HUES48 (cell line): Measurements from ENCODE around the gene OXCT1.

Experiments used
- H3K27ac ChIP-seq: one replicate; pipeline ENCODE4 v1.7.0; 2013; ENCODE audit warnings: low read depth, low read length, inconsistent platforms
- H3K27me3 ChIP-seq: 2 replicates; pipeline ENCODE4 v1.6.1; 2013; ENCODE audit warnings: mild to moderate bottlenecking, low read length; ENCODE audit not compliant: control insufficient read depth, insufficient read depth
- H3K36me3 ChIP-seq: 2 replicates; pipeline ENCODE4 v1.6.1; 2013; ENCODE audit warnings: low read length; ENCODE audit not compliant: control insufficient read depth, insufficient read depth
- H3K4me1 ChIP-seq: 2 replicates; pipeline ENCODE4 v1.6.1; 2013; ENCODE audit warnings: mild to moderate bottlenecking, low read length; ENCODE audit not compliant: control insufficient read depth, insufficient read depth
- H3K4me3 ChIP-seq: 2 replicates; pipeline ENCODE4 v1.5.1; 2013; ENCODE audit warnings: mild to moderate bottlenecking, low read depth, low read length
- H3K9ac ChIP-seq: 2 replicates; pipeline ENCODE4 v1.6.1; 2013; ENCODE audit warnings: mild to moderate bottlenecking, low read depth, low read length, moderate library complexity
- H3K9me3 ChIP-seq: 2 replicates; pipeline ENCODE4 v1.6.1; 2013; ENCODE audit warnings: low read length; ENCODE audit not compliant: control insufficient read depth, insufficient read depth

Gene OXCT1

DNA sequence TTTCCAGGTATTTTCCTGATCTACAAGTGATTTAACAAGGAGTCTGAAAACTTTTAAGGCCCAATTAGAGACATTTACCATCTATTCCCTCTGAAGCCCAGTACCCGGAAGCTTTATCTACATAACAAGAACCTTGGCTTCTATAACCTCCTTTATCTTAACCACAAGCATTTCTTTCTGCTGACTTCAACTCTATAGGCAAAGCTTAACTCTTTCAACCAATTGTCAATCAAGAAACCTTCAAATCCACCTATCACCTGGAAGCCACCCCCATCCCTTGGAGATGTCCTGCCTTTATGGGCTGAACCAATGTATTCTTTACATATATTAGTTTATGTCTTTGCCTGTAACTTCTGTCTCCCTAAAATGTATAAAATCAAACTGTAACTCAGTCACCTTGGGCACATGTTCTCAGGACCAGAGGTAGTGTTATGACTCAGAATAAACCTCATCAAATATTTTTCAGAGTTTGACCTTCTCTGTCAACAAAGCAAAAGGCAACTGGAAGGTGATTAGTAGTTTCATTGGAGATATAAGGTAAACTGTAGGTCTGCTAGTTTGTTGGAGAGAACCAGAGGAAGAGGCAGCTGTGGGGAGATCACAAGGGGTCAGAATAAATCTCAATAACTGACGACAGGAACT lies 21.0 kb upstream of the OXCT1 start:
- Histone ChIP-seq H3K27ac (no peak overlapping the region), H3K27me3 (no peaks in the 10 kb centered on the region), H3K9ac (no peak overlapping the region), H3K4me3 (no peak overlapping the region), H3K36me3 (no peaks in the 10 kb centered on the region), H3K4me1 (no peaks in the 10 kb centered on the region), H3K9me3 (no peaks in the 10 kb centered on the region; the same call in none of the 2 replicates)

DNA sequence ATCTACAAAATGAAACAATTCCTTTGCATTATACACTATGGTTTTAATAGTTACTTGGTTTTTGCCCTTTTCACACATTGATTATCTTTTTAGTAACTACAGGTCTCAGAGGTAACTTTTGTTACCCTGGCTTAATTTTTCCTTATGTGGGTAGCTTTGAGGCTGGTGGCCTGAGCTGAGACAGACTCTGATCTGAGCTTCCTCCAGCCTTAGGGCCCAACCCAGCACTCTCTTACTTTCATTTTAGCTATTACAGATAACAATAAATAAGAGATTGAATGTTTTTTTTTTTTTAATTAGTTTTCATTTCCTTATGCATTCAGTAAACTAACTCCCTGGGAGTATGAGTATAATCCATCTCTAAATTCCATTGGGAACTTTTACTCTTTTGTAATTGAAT lies 15.1 kb upstream of the OXCT1 start:
- no peak overlapping the region for H3K4me3 ChIP-seq
- no peaks in the 10 kb centered on the region for H3K36me3 ChIP-seq
- no peaks in the 10 kb centered on the region for H3K27me3 ChIP-seq
- peaks cover 5% of the 10 kb centered on the region for H3K9me3 ChIP-seq
- no peak overlapping the region for H3K27ac ChIP-seq
- H3K4me1 ChIP-seq: no peaks in the 10 kb centered on the region
- no peak overlapping the region for H3K9ac ChIP-seq

DNA sequence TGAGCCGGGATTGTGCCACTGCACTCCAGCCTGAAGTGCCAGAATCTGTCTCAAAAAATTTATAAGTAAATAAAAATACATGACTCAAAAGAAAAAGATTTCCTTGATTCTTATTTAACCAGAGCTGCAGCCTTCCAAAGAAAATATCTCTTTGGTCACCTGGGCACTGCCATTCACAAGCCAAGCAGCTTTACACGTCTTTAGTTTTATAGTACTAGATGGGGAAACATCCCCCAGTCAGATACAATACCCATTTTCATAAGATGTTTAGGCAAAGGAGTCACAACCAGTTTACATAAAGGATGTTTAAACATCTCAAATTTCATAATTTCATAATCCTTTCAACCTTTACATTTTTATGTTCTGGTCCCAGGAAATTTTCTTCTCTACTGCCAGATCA lies 13.7 kb upstream of the OXCT1 start:
- H3K36me3 ChIP-seq: no peaks in the 10 kb centered on the region
- H3K4me3 ChIP-seq: no peak overlapping the region
- H3K9me3 ChIP-seq: peaks cover 5% of the 10 kb centered on the region
- H3K27ac ChIP-seq: no peak overlapping the region
- H3K4me1 ChIP-seq: no peaks in the 10 kb centered on the region
- H3K27me3 ChIP-seq: no peaks in the 10 kb centered on the region
- no peak overlapping the region for H3K9ac ChIP-seq

DNA sequence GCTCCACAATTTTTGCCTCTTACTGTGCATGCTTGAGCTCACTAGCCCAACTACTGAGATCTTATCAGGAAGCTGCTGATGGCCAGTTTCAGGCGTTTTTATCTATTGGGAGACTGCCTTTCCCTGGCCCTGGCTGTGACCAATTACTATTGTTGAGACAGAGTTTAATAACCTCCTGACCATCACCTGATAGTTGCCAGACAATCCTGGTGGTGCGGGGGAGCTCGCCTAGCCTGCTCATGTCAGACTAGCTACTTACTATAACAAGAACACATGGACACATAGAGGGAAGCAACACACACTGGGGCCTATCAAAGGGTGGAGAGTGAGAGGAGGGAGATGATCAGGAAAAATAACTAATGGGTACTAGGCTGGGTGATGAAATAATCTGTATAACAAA lies 13.0 kb upstream of the OXCT1 start:
- H3K4me1 ChIP-seq: no peaks in the 10 kb centered on the region
- H3K36me3 ChIP-seq: no peaks in the 10 kb centered on the region
- no peak overlapping the region for H3K9ac ChIP-seq
- no peak overlapping the region for H3K27ac ChIP-seq
- H3K4me3 ChIP-seq: no peak overlapping the region
- H3K9me3 ChIP-seq: peaks cover 5% of the 10 kb centered on the region
- no peaks in the 10 kb centered on the region for H3K27me3 ChIP-seq

DNA sequence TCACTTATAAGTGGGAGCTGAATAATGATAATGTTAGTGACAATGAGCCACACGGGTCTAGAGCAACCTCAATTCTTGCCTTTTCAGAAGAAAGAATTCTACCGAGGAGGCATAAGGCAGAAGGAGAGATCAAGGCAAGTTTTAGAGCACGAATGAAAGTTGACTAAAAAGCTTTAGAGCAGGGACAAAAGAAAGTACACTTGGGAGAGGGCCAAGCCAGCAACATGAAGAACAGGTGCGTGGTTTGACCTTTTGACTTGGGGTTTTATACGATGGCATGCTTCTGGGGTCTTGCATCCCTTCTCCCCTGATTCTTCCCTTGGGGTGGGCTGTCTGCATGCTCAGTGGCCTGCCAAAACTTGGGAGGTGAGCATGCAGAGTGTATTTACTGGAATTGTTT lies 12.5 kb upstream of the OXCT1 start:
- H3K27ac ChIP-seq: no peak overlapping the region
- H3K27me3 ChIP-seq: no peaks in the 10 kb centered on the region

DNA sequence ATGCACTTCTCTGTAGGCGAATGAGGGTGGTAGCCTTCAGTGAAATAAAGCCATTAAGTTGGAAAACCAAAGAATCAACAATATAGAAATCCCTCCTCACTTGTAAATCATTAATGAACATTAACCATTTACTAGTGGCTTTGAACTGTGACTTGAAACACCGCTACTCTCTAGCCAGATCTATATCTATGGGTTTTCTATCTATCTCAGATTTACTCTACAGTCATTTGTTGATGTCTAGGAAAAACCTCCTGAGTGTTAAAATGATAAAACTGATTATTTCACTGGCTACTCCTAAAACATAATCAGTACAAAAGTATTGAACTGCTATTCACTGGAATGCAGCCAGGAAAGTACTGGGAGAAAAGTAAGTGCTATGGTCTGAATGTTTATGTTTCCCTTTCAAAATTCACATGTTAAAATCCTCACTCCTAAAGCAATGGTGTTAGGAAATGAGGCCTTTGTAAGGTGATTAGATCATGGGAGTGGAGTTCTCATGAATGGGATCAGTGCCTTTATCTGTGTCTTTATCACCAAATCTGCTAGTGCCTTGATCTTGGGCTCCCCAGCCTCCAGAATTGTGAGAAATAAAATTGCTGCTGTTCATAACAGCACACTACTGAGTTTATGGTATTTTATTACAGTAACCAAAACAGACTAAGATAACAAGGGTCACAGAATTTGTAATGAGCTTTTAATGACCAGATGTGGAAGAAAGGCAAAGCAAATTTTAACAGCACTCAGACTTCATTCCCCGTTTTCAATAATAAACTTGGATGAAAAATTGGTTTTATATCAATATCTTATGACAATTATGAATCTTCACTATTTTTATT lies 8.6 kb upstream of the OXCT1 start:
- H3K9ac ChIP-seq: no peak overlapping the region

More for the DNA sequence above, 12.5 kb upstream of the OXCT1 start:
- Histone ChIP-seq H3K36me3 (no peaks in the 10 kb centered on the region), H3K4me3 (no peak overlapping the region), H3K9ac (no peak overlapping the region), H3K9me3 (peaks cover 5% of the 10 kb centered on the region), H3K4me1 (no peaks in the 10 kb centered on the region)

DNA sequence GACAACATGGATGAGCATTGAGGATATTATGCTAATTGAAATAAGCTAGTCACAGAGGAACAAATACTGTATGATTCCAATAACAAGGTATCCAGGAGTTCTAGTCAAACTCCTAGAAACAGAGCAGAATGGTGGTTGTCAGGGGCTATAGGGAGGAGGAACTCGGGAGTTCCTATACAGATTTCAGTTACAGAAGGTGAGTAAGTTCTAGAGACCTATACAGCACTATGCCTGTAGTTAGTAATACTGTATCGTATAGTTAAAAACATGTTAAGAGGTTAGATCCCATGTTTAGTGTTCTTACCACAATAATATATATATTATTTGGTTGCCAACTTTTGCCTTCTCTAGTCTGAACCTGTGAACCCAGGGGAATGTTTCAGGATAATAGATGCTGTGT lies 7.9 kb upstream of the OXCT1 start:
- Histone ChIP-seq H3K4me3 (no peak overlapping the region), H3K9ac (no peak overlapping the region), H3K36me3 (no peaks in the 10 kb centered on the region), H3K9me3 (no peaks in the 10 kb centered on the region), H3K27me3 (no peaks in the 10 kb centered on the region), H3K4me1 (no peaks in the 10 kb centered on the region), H3K27ac (no peak overlapping the region)

More for the DNA sequence above, 8.6 kb upstream of the OXCT1 start:
- H3K9me3 ChIP-seq: no peaks in the 10 kb centered on the region
- no peaks in the 10 kb centered on the region for H3K4me1 ChIP-seq
- no peaks in the 10 kb centered on the region for H3K27me3 ChIP-seq
- H3K27ac ChIP-seq: no peak overlapping the region
- no peaks in the 10 kb centered on the region for H3K36me3 ChIP-seq
- H3K4me3 ChIP-seq: no peak overlapping the region

DNA sequence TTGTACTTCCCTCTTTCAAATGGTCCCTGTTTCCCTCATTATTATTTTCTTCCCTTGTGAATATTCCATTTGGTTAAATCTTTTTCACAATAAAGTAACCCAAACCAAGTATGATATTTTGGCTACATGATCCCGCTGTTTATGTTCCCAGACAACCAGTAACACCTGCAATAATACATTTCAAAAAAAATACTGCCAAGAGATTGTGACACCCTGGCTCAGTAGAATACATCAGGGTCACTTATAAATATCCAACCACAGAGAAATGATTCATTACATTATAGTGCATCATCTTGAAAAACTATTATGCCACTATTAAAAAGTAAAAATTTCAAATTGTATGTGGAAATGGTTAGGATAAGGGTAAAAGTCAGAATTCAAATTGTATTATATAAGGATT lies 7.2 kb upstream of the OXCT1 start:
- Histone ChIP-seq H3K9ac (no peak overlapping the region), H3K9me3 (no peaks in the 10 kb centered on the region), H3K4me1 (no peaks in the 10 kb centered on the region), H3K4me3 (no peak overlapping the region), H3K27me3 (no peaks in the 10 kb centered on the region), H3K27ac (no peak overlapping the region), H3K36me3 (no peaks in the 10 kb centered on the region)

DNA sequence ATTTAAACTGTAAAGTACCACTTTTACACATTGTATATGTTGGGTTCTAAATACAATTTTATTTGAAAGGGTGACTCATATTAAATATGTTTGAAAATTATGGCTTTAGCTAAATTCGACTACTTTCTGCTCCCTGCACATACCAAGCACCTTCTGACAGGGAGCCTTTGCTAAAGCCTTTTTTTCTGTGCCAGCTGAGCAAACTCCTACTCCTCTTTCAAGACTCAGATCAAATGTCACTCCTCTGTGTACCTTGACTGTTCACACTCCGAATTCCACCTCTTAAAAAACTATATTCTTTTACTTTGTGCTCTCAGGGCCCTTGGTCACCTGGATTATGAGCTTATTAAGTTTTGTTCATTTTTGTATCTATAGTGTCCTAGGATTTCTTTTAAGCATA lies 6.5 kb upstream of the OXCT1 start:
- H3K9me3 ChIP-seq: no peaks in the 10 kb centered on the region
- no peaks in the 10 kb centered on the region for H3K36me3 ChIP-seq
- H3K27ac ChIP-seq: no peak overlapping the region
- H3K4me1 ChIP-seq: no peaks in the 10 kb centered on the region
- H3K9ac ChIP-seq: no peak overlapping the region
- H3K27me3 ChIP-seq: peaks cover 4% of the 10 kb centered on the region
- H3K4me3 ChIP-seq: no peak overlapping the region

DNA sequence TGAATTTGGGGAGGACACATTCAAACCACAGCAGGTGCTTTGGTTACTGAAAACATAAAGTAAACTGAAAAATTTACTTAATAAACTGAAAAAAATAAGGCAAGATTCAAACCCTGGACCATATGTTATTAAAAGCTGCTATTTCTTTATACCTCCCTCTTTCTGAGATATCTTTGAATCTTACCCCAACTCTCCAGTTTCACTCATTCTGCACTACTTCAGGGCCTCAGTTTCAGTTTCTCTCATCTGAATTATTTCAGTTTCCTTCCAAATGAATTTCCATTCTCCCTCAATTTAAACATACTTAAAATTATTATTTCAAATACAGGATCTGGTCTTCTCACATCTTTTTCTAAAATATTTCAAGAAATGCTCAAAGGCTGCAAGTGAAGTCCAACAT lies 4.9 kb upstream of the OXCT1 start:
- Histone ChIP-seq H3K36me3 (no peaks in the 10 kb centered on the region), H3K27ac (no peak overlapping the region), H3K4me1 (0 out of 2 replicates have a peak, but pooled peaks cover 5% of the 10 kb centered on the region), H3K4me3 (no peak overlapping the region), H3K9ac (no peak overlapping the region), H3K9me3 (no peaks in the 10 kb centered on the region), H3K27me3 (peaks cover 16% of the 10 kb centered on the region)

DNA sequence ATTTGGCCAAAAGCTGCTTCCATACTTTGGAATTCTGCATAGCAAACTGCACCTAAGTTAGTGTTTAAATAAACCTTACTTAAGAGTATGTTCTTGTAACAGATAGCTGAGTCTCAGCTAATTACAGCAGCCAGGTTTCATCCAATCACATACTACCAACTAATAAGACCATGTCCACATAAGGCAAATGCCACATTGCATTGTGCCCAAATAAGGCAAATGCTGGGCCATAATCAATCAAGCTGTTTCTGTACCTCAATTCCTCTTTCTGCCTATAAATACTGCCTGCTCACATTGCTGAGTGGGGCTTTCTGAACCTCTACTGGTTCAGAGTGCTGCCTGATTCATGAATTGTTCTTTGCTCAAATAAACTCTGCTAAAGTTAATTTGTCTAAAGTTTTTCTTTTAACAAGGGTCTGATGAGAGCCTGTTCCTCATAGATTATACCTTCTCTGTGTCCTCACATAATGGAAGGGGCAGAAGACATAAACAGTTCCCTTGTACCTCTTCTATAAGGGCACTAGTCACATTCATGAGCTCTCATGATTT lies 4.4 kb upstream of the OXCT1 start:
- 0 out of 2 replicates have a peak, but pooled peaks cover 5% of the 10 kb centered on the region for H3K4me1 ChIP-seq
- no peaks in the 10 kb centered on the region for H3K36me3 ChIP-seq
- H3K9me3 ChIP-seq: no peaks in the 10 kb centered on the region
- H3K9ac ChIP-seq: no peak overlapping the region
- no peak overlapping the region for H3K27ac ChIP-seq
- H3K4me3 ChIP-seq: no peak overlapping the region
- H3K27me3 ChIP-seq: peaks cover 17% of the 10 kb centered on the region
